GM19240 (cell line): ENCODE data around the gene PCDHA6.
"Not testable (repeated sequence)": the region's sequence is repeated elsewhere in the genome, so short reads cannot be mapped to it uniquely, and the experiment has no call there.

Experiments
- DNase-seq: peaks from one replicate; pipeline ENCODE4 v3.0.0; 2011; ENCODE audit warnings: low spot score; ENCODE audit not compliant: insufficient read length

Gene PCDHA6

DNA sequence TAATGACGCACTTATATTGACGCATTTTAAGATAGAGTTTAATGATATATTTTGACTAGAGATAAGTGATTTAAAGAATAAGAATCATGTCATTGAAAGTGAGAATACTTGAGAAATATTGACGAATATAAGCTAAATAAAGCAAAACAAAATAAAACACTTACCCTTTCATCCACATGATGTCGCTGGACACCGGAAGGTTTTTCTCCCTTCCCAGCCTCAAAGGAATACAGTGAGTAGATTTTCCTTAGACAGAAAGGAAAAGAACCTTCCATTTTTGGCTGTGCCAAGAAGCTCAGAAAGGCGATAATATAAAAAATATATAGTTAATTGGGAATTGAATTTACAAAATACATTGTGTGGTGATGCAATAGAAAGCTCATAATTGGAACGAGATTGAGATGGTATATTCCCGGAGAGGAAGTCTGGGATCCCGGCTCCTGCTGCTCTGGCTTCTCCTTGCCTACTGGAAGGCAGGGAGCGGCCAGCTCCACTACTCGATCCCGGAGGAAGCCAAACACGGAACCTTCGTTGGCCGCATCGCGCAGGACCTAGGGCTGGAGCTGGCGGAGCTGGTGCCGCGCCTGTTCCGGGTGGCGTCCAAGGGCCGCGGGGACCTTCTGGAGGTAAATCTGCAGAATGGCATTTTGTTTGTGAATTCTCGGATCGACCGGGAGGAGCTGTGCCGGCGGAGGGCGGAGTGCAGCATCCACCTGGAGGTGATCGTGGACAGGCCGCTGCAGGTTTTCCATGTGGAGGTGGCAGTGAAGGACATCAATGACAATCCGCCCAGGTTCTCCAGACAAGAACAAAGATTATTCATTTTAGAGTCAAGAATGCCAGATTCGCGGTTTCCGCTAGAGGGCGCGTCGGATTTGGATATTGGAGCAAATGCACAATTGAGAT lies 6.1 kb upstream of the PCDHA6 start, which contains the start of gene PCDHA5:
Gene PCDHA5 (plus strand): TSS at position 239 of the 906 bp plus-strand sequence.
- DNase-seq = no peak

DNA sequence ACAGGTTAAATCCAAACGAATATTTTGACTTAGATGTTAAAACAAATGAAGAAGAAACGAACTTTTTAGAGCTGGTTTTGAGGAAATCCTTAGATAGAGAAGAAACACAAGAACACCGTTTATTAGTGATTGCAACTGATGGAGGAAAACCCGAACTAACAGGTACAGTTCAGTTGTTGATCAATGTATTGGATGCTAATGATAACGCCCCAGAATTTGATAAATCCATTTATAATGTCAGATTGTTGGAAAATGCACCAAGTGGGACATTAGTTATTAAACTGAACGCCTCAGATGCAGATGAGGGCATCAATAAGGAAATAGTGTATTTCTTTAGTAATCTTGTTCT lies 5.5 kb upstream of the PCDHA6 start:
- DNase-seq = no peak

DNA sequence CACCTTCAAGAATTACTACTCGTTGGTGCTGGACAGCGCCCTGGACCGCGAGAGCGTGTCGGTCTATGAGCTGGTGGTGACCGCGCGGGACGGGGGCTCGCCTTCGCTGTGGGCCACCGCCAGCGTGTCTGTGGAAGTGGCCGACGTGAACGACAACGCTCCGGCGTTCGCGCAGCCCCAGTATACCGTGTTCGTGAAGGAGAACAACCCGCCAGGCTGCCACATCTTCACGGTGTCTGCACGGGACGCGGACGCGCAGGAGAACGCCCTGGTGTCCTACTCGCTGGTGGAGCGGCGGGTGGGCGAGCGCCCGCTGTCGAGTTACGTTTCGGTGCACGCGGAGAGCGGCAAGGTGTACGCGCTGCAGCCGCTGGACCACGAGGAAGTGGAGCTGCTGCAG lies 4.8 kb upstream of the PCDHA6 start:
- DNase-seq = not testable (repeated sequence)

DNA sequence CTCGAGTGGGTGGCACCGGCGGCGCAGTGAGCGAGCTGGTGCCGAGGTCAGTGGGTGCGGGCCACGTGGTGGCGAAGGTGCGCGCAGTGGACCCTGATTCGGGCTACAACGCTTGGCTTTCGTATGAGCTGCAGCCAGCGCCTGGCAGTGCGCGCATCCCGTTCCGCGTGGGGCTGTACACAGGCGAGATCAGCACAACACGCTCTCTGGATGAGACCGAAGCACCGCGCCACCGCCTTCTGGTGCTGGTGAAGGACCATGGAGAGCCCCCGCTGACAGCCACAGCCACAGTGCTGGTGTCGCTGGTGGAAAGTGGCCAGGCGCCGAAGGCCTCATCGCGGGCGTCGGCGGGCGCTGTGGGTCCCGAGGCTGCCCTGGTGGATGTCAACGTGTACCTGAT lies 4.3 kb upstream of the PCDHA6 start:
- DNase-seq = no peak

DNA sequence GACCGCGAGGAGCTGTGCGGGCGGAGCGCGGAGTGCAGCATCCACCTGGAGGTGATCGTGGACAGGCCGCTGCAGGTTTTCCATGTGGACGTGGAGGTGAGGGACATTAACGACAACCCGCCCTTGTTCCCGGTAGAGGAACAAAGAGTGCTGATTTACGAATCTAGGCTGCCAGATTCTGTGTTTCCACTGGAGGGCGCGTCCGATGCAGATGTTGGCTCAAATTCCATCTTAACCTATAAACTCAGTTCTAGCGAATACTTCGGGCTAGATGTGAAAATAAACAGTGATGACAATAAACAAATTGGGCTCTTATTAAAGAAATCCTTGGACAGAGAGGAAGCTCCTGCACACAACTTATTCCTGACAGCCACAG lies 590 bp downstream of the PCDHA6 start:
- DNase-seq = no peak

DNA sequence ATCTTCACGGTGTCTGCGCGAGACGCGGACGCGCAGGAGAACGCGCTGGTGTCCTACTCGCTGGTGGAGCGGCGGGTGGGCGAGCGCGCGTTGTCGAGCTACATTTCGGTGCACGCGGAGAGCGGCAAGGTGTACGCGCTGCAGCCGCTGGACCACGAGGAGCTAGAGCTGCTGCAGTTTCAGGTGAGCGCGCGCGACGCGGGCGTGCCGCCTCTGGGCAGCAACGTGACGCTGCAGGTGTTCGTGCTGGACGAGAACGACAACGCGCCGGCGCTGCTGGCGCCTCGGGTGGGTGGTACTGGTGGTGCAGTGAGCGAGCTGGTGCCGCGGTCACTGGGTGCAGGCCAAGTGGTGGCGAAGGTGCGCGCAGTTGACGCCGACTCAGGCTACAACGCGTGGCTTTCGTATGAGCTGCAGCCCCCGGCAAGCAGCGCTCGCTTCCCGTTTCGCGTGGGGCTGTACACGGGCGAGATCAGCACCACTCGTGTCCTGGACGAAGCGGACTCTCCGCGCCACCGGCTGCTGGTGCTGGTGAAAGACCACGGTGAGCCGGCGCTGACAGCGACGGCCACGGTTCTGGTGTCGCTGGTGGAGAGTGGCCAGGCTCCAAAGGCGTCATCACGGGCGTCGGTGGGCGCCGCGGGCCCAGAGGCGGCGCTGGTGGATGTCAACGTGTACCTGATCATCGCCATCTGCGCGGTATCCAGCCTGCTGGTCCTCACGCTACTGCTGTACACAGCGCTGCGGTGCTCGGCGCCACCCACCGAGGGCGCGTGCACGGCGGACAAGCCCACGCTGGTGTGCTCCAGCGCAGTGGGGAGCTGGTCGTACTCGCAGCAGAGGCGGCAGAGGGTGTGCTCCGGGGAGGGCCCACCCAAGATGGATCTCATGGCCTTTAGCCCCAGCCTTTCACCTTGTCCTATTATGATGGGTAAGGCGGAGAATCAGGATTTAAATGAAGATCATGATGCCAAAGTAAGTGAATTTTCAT lies 2.0 kb downstream of the PCDHA6 start:
- DNase-seq = not testable (repeated sequence)

DNA sequence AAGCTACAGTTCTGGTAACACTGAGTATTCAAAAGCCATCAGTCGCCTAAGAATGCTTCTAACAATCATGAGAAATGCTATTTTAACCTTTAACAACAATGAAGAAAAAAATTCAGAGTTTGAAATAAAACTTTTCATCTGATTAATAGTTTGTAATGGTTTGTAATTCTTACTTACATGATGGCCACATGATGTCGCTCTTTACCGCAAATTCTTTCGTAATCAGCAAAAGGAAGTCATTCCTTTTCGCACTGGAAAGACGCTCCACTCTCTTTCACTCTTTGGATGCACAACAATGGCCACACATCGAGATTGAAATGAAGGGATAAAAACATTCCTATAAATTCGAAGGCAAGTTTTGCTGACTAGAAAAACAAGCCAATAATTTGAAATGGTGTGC lies 6.2 kb downstream of the PCDHA6 start, which contains the start of gene PCDHA7:
Gene PCDHA7 (plus strand): TSS at position 277 of the 400 bp plus-strand sequence. CDS start 115 bp downstream, at position 392.
- no peak for DNase-seq

DNA sequence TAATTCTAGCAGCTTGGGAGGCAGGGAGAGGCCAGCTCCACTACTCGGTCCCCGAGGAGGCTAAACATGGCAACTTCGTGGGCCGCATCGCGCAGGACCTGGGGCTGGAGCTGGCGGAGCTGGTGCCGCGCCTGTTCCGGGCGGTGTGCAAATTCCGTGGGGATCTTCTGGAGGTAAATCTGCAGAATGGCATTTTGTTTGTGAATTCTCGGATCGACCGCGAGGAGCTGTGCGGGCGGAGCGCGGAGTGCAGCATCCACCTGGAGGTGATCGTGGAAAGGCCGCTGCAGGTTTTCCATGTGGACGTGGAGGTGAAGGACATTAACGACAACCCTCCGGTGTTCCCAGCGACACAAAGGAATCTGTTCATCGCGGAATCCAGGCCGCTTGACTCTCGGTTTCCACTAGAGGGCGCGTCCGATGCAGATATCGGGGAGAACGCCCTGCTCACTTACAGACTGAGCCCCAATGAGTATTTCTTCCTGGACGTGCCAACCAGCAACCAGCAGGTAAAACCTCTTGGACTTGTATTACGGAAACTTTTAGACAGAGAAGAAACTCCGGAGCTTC lies 6.8 kb downstream of the PCDHA6 start:
- not testable (repeated sequence) for DNase-seq

DNA sequence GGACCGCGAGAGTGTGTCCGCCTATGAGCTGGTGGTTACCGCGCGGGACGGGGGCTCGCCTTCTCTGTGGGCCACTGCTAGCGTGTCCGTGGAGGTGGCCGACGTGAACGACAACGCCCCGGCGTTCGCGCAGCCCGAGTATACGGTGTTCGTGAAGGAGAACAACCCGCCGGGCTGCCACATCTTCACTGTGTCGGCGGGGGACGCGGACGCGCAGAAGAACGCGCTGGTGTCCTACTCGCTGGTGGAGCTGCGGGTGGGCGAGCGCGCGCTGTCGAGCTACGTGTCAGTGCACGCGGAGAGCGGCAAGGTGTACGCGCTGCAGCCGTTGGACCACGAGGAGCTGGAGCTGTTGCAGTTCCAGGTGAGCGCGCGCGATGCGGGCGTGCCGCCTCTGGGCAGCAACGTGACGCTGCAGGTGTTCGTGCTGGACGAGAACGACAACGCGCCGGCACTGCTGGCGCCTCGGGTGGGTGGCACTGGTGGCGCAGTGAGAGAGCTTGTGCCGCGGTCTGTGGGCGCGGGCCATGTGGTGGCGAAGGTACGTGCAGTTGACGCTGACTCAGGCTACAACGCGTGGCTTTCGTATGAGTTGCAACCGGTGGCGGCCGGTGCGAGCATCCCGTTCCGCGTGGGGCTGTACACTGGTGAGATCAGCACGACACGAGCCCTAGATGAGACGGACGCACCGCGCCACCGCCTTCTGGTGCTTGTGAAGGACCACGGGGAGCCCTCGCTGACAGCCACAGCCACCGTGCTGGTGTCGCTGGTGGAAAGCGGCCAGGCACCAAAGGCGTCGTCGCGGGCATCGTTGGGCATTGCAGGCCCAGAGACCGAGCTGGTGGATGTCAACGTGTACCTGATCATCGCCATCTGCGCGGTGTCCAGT lies 8.1 kb downstream of the PCDHA6 start:
- no peak for DNase-seq

DNA sequence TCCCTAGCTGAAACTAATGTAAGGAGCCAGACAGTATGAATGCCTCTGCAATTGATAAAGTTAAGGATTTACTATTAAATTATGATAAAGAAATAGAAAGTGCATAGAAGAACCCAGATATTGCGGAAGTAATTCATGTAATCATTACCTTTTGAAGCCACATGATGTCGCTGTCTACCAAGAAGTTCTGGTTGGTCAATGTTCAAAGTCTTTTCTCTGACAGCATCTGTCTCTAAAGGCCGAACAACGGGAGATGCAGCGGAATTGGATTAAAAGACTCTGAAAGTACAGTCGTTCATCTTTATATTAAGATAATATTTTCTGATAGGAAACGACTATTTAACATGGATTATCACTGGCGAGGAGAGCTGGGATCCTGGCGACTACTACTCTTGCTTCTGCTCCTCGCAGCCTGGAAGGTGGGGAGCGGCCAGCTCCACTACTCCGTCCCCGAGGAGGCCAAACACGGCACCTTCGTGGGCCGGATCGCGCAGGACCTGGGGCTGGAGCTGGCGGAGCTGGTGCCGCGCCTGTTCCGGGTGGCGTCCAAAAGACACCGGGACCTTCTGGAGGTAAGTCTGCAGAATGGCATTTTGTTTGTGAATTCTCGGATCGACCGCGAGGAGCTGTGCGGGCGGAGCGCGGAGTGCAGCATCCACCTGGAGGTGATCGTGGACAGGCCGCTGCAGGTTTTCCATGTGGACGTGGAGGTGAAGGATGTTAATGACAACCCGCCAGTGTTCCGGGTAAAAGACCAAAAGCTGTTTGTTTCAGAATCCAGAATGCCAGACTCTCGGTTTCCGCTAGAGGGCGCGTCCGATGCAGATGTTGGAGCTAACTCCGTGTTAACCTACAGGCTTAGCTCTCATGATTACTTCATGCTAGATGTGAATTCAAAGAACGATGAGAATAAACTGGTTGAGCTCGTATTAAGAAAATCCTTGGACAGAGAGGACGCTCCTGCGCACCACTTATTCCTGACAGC lies 13.5 kb downstream of the PCDHA6 start, which contains the start of gene PCDHA8:
Gene PCDHA8 (plus strand): TSS at position 210 of the 985 bp plus-strand sequence. CDS start 135 bp downstream, at position 345.
- no peak for DNase-seq

DNA sequence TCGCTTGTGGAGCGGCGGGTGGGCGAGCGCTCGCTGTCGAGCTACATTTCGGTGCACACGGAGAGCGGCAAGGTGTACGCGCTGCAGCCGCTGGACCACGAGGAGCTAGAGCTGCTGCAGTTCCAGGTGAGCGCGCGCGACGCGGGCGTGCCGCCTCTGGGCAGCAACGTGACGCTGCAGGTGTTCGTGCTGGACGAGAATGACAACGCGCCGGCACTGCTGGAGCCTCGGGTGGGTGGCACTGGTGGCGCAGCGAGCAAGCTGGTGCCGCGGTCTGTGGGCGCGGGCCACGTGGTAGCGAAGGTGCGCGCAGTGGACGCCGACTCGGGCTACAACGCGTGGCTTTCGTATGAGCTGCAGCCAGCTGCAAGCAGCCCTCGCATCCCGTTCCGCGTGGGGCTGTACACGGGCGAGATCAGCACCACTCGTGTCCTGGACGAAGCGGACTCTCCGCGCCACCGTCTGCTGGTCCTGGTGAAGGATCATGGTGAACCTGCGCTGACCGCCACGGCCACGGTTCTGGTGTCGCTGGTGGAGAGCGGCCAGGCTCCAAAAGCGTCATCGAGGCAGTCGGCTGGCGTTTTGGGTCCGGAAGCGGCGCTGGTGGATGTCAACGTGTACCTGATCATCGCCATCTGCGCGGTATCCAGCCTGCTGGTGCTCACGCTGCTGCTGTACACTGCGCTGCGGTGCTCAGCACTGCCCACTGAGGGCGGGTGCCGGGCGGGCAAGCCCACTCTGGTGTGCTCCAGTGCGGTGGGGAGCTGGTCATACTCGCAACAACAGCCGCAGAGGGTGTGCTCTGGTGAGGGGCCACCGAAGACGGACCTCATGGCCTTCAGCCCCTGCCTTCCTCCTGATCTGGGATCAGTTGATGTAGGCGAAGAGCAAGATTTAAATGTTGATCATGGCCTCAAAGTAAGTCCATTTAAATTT lies 15.3 kb downstream of the PCDHA6 start:
- no peak for DNase-seq

DNA sequence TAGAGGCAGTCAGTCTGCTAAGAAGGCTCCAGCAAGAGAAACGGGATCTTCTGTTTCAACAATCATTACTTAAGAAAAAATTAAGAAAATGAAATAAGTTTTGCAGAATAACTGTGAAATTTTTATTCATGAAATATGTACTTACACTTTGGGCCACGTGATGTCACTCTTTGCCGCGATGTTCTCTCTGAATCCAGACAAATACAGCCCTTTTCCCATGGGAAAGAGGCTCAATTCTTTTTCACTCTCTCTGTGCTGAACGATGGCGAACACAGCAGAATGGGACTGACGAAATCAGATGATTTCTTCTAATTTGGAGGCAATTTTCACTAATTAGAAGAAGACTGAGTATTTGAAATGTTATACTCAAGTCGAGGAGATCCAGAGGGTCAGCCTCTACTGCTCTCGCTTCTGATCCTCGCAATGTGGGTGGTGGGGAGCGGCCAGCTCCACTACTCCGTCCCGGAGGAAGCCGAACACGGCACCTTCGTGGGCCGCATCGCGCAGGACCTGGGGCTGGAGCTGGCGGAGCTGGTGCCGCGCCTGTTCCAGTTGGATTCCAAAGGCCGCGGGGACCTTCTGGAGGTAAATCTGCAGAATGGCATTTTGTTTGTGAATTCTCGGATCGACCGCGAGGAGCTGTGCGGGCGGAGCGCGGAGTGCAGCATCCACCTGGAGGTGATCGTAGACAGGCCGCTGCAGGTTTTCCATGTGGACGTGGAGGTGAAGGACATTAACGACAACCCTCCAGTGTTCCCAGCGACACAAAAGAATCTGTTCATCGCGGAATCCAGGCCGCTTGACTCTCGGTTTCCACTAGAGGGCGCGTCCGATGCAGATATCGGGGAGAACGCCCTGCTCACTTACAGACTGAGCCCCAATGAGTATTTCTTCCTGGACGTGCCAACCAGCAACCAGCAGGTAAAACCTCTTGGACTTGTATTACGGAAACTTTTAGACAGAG lies 20.7 kb downstream of the PCDHA6 start, which contains the start of gene PCDHA9:
Gene PCDHA9 (plus strand): TSS at position 244 of the 964 bp plus-strand sequence. CDS start 114 bp downstream, at position 358.
- DNase-seq = not testable (repeated sequence)

DNA sequence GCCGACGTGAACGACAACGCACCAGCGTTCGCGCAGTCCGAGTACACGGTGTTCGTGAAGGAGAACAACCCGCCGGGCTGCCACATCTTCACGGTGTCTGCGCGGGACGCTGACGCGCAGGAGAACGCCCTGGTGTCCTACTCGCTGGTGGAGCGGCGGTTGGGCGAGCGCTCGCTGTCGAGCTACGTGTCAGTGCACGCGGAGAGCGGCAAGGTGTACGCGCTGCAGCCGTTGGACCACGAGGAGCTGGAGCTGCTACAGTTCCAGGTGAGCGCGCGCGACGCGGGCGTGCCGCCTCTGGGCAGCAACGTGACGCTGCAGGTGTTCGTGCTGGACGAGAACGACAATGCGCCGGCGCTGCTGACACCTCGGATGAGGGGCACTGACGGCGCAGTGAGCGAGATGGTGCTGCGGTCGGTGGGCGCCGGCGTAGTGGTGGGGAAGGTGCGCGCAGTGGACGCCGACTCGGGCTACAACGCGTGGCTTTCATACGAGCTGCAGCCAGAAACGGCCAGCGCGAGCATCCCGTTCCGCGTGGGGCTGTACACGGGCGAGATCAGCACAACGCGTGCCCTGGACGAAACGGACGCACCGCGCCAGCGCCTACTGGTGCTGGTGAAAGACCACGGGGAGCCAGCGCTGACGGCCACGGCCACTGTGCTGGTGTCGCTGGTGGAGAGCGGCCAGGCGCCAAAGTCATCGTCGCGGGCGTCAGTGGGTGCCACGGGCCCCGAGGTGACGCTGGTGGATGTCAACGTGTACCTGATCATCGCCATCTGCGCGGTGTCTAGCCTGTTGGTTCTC lies 22.3 kb downstream of the PCDHA6 start:
- DNase-seq = not testable (repeated sequence)

DNA sequence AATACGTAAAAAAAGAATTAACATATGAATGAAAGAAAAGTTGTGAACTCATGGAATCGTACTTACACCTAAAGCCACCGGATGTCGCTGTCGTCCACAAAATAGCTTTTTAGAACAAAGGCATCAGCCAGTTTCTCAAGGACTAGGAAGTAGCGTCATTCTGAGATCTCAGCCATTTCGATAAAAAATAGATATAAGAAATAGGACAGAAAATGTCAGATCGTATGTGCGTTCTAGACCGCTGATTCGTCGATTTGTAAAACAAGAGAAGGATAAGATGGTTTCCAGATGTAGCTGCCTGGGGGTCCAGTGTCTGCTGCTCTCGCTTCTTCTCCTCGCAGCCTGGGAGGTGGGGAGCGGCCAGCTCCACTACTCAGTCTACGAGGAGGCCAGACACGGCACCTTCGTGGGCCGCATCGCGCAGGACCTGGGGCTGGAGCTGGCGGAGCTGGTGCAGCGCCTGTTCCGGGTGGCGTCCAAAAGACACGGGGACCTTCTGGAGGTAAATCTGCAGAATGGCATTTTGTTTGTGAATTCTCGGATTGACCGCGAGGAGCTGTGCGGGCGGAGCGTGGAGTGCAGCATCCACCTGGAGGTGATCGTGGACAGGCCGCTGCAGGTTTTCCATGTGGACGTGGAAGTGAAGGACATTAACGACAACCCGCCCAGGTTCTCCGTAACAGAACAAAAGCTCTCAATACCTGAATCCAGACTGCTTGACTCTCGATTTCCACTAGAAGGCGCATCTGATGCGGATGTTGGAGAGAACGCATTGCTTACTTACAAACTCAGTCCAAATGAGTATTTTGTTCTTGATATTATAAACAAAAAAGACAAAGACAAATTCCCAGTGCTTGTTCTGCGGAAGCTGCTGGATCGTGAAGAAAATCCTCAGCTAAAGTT lies 28.3 kb downstream of the PCDHA6 start, which contains the start of gene PCDHA10:
Gene PCDHA10 (plus strand): TSS at position 126 of the 903 bp plus-strand sequence. CDS start 152 bp downstream, at position 278.
- no peak for DNase-seq
